Activated CD8-positive, alpha-beta memory T cell treated with anti-CD3 and anti-CD28 coated beads for 36 hours (primary cell): ENCODE measurements around the gene HOXD3. TPM values are rescaled to one million over a fixed set of nuclear protein-coding genes. Genes with fewer than 3 reads are reported as not detected.

Experiments used
- CTCF ChIA-PET: fragments of 350-600 bp; sonication (Branson Sonifier 250); formaldehyde crosslinking; loops from one replicate; lab custom pipeline; 2021; ENCODE audit warnings: antibody characterized with exemption; lab: Charles Lee
- POLR2A ChIA-PET: fragments of 350-600 bp; sonication (Branson Sonifier 250); formaldehyde crosslinking; loops from one replicate; lab custom pipeline; 2021; ENCODE audit warnings: antibody characterized with exemption; lab: Charles Lee
- total RNA-seq, 2 experiments: library from RNA; stranded (reverse); gene quantifications; one replicate each; pipeline ENCODE4 v1.2.3, GENCODE V29; 2021

The HOXD3 gene
- not detected for total RNA-seq

GRCh38 chr2:176156807-176157498 is at the start of gene HOXD3:
TSS of gene HOXD3 (plus strand) at chr2:176157307. CDS start at chr2:176169115, 11,808 bp downstream.
- CTCF ChIA-PET: no interaction called here
- POLR2A ChIA-PET: no interaction called here

- ChIA-PET CTCF (no interaction called here), POLR2A (no interaction called here)
Measured at GRCh38 chr2:176107731-176108181, 49.4 kb upstream of the HOXD3 start.

DNA sequence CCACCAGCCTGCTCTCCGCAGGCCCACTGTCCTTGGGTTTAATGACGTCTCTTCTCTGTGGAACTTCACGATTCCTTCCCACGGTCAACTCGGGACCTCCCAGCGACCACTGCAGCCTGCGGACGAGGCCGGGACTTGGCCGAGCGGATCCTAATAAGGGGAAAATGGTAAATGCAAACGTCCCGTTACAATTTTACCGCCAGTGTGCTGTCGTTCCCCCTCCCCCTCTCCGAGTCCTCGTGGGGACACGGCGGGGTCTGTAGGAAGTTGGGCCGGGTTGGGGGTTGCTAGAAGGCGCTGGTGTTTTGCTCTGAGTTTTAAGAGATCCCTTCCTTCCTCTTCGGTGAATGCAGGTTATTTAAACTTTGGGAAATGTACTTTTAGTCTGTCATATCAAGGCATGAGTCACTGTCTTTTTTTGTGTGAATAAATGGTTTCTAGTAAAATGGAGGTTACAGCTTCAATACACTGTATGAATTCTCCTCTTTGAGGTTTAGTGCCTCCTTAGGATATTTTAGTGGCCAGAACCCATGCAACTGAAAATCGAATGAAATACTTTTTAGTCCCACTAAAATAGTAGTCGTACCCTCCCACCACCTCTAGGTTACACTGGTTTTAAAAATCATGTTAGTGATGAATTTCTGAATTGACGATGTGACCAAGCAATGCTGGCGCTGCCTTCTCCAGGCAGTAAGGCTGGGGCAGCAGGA is 47.8 kb upstream of the HOXD3 start:
- ChIA-PET CTCF (interaction anchor here (1.4 kb wide), 1 partner anchor 12 kb away, joined by 5 read pairs; no protein-coding TSS in a partner anchor), POLR2A (no interaction called here)

DNA sequence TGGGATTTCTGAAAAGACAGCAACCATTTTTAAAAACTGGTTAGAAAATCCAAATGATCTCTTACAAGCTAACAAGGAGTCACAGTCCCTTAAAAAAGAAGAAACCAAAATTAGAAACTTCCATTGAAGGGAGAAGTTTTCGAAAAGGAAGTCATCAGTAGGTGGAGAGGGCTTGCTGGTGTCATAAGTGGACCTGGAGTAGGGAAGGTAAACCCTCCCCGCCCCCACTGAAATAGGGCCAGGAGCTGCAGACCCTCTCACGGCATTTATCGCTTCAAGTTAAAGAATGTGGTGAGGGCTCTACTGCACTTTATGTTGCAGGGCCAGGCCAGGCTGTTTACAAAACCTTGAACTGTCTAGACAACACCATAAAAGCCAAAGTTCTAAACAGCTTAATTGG is 47.2 kb upstream of the HOXD3 start:
- ChIA-PET CTCF (interaction anchor here (1.4 kb wide), 1 partner anchor 12 kb away, joined by 5 read pairs; no protein-coding TSS in a partner anchor), POLR2A (no interaction called here)

DNA sequence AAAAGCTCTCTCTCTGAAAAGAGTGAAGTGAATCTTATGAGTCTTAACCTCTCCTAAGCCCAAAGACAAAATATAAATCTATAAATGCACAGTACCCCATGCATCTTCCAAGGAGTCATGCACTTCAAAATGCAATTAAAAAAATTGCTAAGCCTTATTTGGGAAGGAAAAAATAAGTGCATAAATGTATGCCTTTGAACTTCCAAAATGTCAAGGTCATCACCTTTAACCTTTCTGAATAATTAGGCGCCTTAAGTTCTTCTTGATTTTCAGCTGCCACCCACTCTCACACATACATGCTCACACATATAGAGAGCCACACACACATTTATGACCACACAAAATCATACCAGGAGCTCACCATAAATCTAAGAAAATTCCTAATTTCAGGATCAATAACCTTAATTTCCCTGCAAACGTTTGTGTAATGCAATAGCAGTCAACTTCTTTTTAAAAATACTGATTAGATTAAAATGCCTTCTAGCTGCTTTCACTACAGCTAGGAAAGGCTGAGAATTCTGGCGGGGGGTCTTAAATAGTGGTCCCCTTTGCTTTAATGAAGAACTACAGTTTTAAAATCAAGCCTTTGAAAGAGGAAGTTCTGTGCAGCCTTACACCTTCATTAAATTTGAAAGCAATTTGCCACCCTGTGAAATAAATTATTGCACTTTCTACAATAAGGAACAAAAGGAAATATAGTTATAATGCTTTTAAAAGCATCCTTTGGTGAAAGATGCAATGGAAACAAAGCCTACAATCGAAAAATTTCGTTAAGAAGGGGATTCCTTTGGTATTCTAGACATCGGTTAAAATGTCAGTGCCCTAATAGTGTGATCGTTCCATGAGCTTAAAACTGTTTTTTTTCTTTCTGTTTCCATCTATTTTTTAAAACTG is 46.4 kb upstream of the HOXD3 start:
- ChIA-PET POLR2A (interaction anchor here (0.6 kb wide), 1 partner anchor 1046 kb away, joined by 5 read pairs; no protein-coding TSS in a partner anchor), CTCF (interaction anchor here (1.4 kb wide), 1 partner anchor 13 kb away, joined by 5 read pairs; no protein-coding TSS in a partner anchor)

DNA sequence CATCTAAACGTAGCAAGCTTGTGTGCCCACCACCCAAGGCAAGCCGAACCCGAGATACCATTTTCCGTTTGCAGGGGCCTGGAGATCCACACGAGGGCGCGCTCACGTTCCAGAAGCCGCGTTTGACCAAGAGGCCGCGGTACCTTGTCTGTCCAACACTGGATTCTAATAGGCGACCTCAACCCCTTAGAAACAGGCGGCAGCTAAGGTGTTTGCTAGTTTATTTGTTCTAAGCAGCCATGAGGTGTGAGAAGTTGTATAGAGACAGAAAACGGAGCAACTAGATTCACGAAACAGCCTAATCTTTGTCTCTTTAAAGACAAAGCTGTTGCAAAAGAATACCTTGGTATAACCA is 45.8 kb upstream of the HOXD3 start:
- ChIA-PET CTCF (no interaction called here), POLR2A (interaction anchor here (0.6 kb wide), 1 partner anchor 1046 kb away, joined by 5 read pairs; no protein-coding TSS in a partner anchor)

DNA sequence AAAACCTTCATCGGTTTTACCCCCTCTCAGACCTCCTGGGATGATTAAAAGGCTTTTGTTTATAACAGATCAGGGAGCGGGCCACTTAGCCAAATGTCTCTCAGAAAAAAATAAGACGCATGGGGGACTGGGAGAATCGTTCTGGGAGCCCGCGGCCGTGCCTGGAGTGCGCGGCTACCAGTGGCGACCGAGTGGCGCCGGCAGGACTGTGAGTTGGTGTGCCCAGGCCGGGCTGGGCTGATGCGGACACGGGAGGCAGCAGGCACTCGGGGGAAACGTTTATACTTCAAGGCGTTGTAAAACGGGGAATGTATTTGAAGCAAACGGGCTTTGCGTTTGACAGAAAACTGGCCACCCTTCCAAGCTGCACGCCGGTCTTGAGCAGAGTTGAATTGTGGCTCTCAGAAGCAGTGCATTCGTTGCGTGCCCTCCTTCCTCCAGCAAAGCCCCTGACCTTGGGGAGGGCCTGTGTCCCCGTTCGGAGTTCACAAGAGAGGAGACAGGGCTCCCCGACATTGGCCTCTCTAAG is 45.2 kb upstream of the HOXD3 start:
- CTCF ChIA-PET: interaction anchor here (1.3 kb wide), 1 partner anchor 28 kb away, joined by 4 read pairs; no protein-coding TSS in a partner anchor
- POLR2A ChIA-PET: no interaction called here

GRCh38 chr2:176112375-176113302 is 44.5 kb upstream of the HOXD3 start:
- POLR2A ChIA-PET: no interaction called here
- CTCF ChIA-PET: interaction anchor here (1.3 to 1.7 kb wide), 2 partner anchors 14 to 28 kb away, joined by 4 read pairs; no protein-coding TSS in a partner anchor

DNA sequence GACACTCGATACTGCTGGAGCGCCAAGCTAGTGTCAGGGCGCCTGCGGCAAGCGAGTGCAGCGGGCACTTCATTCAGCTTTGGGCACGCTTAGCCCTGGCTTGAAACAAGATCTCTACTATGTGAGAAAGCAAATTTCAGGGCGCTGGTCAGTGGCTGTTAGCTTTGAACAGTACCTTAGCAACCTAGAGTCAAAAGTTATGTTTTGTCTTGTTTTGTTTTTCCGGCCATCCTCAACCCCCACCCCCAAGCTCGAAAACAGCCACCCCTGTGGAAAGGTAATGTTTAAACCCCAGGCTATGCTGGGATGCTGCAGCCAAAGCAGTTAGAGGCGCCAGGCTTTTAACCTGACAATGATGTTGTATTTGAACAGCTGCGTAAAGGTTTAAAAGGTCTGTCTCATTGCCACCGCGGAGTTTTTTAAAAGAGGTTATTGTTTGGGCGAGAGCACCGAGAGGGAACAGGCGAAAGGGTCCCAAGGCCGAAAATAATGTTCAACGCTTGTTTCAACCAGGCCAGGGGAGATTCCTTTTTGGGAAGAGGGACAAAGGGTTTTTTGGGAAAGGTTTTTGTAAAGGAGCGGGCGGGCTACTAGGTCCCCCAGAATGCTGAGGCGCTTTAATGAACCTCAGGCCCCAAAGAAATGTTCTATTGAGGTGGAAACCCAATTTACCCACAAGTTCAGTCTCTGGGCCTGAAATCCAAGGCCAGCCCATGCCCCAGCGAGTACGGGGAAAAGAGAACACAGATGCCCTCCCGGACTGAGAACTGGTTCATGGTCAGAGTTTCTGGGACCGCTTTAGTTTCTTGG is 42.8 kb upstream of the HOXD3 start:
- ChIA-PET CTCF (interaction anchor here (1.7 kb wide), 1 partner anchor 13 kb away, joined by 4 read pairs; no protein-coding TSS in a partner anchor), POLR2A (no interaction called here)

DNA sequence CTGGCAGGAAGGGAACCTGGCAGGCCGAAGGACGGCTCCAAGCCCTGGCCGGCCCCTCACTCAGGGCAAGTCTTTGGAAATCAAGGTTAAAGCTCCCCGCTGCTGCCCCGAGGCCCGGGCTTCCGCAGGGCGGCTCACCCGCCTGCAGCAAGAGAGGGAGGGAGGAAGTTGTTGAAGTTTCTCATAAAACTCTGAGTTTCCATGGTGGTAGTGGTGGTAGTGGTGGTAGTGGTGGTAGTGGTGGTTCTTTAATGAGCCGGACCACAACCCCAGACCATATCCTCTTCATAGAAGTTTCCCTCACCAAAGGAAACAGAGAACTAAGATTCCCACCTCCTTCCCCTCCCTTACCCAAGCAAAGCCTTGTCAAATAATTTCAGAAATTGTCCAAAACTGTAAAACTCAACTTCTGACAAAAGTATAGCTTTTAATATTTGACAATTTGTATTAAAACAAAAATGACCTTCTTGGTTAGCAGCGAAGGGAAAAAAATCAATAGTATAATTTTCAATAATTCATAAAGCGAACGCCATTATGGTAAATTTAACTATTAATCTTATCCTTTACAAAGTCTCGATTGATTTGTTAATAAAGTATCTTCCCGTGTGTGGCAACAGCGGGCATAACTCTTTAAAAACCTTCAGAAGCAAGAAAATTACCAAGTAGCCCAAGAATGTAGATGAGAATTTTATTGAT is 42.0 kb upstream of the HOXD3 start:
- CTCF ChIA-PET: no interaction called here
- POLR2A ChIA-PET: no interaction called here

DNA sequence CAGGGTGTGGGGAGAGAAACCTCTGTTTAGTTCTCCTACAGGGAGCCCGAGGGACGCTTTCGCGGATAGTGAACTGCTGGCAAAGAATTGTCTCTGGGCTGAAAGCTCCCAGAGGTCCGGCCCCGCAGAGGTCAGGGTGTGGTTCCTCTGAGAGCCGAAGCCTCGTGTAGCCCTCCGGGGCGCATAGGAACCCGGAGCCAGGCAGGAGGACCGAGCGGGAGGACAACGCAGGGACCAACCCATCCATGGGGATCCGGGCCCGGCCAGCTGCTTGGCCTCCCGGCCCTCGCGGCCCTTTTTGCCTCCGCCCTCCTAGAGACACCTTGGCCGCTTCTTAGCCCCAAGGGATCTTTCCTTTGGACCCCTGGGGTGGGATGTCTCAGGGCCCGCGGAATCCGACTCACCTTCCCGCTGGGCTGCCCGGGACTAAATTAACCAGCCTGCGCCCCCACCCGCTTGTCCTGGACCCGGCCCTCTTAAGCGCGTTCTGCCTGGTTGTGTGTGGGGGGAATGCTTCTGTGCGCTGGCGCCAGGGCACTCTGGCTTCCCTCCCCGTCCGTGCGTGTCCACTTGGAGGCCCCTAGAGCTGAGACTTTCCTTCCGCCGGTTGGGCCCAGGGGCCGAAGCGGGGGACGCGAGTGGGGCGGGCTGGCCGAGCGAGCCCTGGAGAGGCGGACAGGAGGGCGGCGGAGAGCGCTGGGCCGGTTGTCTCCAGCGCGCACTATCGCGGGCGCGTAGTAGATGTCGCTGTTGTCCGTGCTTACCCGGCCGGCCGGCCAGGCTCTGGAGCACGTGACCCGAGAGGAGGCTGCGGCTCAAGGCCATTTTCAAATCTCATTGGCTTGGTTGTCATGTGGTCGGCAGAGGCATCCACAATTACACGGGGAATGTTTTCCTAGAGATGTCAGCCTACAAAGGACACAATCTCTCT is 41.0 kb upstream of the HOXD3 start, which contains the start of gene HOXD10:
HOXD10 (plus strand) TSS at position 896 of the 931 bp plus-strand sequence. CDS start 56 bp downstream, outside the sequence.
- ChIA-PET POLR2A (no interaction called here), CTCF (no interaction called here)

DNA sequence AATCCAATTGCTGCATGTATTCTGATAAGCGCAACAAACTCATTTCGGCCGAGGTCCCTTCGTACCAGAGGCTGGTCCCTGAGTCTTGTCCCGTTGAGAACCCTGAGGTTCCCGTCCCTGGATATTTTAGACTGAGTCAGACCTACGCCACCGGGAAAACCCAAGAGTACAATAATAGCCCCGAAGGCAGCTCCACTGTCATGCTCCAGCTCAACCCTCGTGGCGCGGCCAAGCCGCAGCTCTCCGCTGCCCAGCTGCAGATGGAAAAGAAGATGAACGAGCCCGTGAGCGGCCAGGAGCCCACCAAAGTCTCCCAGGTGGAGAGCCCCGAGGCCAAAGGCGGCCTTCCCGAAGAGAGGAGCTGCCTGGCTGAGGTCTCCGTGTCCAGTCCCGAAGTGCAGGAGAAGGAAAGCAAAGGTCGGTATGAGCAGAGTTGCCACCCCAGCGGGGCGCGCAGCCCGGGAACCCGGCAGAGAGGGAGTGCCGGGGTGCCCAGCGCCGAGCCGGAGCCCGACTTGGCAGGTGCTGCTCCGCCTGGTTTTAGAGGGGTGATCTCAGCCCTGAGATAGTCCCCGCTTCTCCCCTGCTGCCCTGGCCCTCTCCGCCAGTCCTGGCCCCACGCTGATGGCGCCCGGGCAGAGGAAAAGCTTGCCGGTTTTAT is 39.8 kb upstream of the HOXD3 start:
- ChIA-PET CTCF (no interaction called here), POLR2A (no interaction called here)

GRCh38 chr2:176117823-176118371 is 39.2 kb upstream of the HOXD3 start:
- ChIA-PET POLR2A (no interaction called here), CTCF (no interaction called here)

GRCh38 chr2:176118601-176119339 is 38.3 kb upstream of the HOXD3 start:
- ChIA-PET POLR2A (no interaction called here), CTCF (no interaction called here)
